Effector CD8-positive, alpha-beta T cell (primary cell): ENCODE measurements around the gene ATP1A3.
"Not testable (repeated sequence)": the region's sequence is repeated elsewhere in the genome, so short reads cannot be mapped to it uniquely, and the experiment has no call there.

Experiments
- DNase-seq: peaks from one replicate; lab custom pipeline; 2025; lab: John Stamatoyannopoulos, UW

Gene ATP1A3

DNA sequence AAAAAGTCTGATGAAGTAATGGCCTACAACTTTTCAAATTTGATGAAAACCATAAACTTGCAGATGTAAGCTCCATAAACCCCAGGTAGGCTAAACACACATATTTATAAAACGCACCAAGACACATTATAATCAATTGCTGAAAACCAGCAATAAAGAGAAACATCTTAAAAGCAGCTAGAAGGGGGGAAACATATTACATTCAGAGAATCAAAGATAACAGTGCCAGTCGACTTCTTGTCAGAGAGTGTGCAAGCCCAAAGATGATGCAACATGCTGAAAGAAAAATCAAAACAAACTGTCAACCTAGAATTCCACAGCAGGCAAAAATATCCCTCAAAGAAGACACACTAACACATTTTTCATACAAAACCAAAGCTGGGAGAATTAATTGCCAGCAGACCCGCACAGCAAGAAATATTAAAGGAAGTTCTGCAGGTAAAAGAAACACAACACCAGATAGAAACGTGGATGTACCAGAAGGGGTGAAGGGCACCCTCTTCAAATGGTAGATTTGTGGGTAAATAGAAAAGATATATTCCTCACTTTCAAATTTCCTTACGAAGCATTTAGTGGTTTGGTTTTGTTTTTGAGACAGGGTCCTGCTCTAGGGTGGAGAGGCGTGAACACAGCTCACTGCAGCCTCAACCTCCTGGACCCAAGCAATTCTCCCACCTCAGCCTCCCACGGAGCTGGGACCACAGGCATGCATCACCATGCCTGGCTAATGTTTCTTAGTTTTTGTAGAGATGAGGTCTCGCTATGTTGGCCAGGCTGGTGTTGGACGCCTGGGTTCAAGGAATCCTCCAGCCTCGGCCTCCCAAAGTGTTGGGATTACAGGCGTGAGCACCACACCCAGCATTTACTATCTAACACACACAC lies 16.5 kb upstream of the ATP1A3 start:
- DNase-seq: no peak

DNA sequence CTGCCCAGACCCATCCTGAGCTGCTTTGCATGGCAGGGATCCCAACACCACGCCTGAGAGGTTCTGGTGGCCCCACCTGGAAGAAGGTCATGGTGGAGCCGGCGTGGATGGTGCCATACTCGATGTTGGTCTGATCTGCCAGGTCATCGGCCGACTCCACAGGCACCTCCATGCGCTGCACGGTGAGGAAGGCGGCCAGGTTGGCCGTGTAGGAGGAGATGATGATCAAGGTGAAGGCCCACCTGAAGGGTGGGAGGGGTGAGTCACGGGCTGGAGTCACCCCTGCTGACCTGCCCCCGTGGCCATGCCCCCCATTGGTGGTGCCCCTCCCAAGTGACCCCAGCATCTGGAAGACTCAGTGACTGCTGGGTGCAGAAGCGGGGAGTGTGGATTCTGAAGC lies 12.5 kb upstream of the ATP1A3 start:
- DNase-seq: no peak

DNA sequence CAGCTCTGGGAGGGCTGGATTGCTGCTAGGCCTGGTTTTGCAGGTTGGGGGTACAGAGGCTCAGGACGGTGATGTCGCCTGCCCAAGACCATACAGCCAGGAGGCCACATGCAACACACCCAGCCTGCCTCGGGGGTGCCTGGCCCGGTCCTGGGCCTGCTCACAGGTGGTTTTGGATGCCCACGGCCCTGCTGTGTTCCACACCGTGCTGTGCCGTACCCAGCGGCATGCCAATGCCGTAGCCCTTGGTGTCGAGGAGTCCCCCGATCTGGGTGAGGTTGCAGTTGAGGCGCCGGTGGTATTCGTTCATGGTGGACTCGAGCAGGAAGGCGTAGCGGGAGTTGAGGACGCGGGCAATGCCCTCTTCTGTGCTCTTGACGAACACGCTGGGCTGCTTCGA lies 11.5 kb upstream of the ATP1A3 start:
- no peak for DNase-seq

DNA sequence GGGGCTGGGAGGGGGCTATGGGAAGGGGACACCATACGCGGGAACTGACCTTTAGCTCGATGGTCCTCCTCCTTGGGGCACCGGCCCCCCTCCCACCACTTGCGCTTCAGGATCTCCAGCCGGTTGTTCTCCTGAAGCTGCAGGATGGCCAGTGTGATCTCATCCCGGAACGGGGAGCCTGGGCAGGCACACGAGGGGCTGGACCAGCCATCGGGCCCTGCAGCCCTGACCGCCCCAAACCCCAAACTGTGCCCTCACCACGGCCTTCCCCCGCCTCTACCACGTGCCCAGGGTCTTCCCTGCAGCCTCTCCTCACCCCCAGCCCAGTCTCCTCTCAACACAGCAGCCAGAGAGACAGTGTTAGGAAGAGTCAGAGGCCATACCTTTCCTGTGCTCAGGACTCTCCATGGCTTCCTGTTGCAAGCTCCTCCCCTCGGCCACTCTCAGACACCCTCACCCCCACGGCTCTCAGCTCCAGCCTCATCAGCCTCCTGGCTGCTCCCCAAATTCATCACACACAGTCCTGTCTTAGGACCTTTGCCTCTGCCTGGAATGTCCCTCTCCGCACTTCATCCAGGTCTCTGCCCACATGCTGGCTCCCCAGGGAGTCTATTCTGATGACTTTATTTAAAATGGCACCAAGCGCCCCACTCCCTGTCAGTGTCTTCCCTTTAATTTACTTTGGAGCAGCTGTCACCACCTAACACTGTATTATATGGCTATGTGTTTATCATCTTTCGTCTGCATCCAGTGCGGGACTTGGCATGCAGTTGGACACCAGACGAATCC lies 9.7 kb upstream of the ATP1A3 start:
- no peak for DNase-seq

DNA sequence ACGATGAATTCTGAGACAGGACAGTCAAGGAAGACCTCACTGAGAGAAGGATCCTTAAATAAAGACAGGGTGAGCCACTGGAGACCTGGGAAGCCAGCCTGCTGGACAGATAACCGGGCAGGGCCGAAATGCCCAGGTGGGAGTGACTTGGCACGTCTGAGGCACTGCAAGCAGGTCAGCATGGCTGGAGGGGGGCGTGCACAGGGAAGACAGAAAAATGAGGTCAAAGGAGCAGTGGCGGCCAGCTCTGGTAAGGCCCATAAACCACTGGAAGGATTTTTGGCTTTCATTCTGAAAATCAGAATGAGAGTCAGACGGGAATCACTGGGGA lies 5.8 kb upstream of the ATP1A3 start:
- no peak for DNase-seq

DNA sequence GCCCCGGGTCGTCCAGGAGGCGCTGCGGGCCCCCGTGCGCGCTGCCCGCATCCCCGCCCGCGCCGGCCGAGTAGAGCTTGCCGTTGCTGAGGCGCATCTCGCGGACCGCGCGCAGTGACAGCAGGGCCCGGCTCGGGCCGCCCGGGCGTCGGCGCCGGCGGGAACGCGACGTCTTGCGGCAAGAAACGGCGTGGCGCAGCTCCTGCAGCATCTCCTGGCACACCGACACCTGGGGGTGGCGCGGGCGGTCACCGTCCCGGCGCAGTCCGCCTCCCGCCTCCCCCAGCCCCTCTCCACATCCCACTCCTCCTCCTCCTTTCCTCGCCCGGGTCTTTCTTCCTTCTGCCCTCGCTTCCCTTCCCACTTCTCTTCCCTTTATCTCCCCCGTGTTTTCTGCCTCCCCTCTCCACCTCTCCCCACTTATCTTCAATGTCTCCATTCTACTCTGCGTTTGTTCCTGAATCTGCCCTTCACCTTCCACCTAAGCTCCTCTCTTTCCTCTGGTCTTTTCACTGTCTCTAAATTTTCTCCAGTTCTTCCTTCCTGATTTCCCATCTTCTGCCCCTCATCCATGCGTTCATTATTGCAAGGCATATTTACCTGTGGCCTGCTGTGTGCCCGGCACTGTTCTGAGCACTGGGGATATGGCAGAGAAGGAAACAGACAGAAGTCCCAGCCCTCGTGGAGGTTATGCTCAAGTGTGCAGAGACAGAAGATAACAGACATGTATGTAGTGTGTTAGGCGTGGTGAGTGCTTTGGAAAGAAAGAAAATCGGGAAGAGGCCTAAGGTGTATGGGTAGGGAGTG lies 5.2 kb upstream of the ATP1A3 start:
- no peak for DNase-seq

DNA sequence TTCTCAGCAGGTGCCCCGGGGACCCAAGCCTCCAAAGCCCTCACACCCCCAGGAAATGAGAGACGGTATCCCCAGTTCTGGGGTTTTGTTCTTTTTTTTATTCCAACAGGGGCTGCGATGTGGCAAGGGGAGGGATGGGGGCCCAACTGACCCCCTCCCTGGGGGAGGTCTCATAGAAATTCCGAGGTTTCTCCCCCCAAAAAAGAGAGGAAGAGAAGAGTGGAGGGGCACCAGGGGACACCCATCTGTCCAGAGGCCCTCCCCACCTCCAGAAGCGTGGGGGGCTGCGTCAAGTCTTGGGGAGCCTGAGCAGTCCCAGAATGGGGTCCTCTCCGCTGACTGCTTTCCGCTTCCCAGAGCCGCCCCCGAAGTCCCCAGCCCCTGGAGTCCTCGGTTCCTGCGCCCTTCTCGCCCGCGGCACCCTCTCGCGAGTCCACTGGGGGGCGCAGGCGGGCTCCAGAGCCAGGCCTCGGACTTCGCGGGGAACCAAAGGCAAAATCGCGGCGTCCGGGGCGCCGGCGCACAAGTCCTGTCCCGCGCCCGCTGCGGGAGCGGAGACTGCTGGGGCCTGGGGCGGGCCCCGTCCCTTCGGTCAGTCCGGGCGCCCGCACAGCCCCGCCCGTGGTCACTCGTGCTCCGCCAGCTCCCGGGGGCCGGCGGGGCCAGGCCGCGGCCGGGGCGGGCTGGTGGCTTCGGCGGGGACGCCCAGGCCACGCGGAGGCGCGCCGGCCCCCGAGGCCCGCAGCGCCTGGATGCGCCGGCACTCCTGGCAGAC lies 4.4 kb upstream of the ATP1A3 start:
- DNase-seq: no peak

DNA sequence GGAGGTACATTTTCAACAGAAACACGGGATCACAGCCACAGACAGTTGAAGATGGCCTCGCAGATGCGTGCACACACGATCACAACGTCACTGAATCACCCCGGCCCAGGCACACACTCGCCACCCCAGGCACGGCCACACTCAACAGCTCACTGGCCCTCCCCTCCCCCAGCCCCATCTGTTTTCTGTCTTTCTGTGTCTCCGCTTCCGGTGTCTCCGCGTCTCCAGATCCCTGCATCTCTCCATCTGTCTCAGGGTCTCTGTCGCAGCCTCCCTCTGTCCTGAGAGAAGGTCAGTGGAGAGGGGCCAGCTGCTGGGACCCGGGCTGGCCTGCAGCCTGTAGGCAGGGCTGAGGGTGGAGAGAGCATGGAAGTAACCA lies 3.8 kb upstream of the ATP1A3 start:
- DNase-seq: no peak

DNA sequence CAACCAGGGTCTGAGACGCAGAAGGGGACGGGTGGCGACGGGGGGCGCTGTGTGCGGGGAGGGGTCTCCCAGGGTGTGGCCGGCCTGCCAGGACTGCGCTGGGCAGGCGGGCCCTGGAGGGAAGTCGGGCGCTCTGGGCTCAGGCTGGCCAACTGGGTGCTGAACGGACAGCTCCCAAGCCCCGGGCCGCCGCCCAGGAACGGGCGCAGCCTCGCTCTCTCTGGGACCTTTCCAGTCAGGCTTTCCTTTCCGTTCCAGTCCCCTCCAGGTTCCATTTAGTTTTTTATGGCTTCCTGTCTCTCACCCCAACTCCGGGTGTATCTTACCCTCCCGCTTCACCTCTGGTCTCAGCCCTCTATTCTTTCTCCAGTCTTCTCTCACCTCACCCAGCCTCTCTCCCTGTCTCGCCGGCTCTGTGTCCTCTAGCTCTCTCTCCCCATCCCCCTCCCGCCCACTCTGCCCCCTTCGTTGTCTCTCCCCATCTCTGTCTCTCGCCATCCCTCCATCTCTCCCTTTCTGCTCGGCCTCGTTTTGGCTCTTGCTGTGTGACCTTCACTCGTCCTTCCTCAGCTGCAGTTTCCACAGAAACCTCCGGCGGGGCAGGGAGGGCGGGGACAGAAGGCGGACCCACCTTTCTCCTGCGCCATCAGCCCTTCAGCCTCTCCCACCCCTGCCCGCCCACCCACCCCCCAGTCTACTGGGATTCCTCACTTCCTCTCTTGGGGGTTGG lies 3.3 kb upstream of the ATP1A3 start:
- no peak for DNase-seq

DNA sequence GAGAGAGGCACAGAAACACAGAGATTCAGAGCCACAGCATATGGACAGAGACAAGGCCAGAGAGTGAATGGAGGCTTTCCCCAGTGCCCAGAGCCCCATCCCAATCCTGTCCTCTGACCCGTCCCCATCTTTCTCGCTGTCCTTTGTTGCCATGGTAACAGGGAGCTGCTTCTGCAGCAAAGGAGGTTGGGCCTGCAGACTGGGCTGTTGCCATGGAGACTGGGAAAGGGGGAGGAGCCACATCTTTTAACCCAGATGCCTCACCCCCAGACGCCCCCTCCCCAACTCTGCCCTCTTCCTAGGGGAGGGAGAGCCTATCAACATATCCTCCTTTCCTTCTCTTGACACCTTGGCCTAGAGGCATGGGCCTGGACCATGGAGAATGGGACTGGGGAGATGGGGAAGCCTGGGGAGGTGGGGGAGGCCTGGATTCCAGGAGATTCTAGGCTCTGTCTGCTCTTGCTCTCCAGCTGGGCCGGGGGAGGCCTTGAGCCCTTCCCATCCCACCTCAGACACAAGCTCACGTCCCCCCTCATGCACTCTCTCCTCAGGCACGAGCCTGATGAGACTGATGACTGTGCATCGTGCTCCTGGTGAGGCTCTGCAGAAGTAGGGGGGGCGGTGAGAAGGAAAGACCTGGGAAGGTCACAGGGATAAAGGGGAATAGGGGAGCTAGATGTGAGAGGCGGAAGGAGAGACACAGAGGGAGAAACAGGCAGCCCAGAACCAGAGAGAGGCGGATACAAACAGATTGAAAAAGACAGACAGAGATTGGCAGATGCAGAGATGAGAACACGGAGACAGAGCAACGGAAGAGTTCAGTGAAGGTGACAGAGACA lies 2.1 kb upstream of the ATP1A3 start:
- DNase-seq: no peak

DNA sequence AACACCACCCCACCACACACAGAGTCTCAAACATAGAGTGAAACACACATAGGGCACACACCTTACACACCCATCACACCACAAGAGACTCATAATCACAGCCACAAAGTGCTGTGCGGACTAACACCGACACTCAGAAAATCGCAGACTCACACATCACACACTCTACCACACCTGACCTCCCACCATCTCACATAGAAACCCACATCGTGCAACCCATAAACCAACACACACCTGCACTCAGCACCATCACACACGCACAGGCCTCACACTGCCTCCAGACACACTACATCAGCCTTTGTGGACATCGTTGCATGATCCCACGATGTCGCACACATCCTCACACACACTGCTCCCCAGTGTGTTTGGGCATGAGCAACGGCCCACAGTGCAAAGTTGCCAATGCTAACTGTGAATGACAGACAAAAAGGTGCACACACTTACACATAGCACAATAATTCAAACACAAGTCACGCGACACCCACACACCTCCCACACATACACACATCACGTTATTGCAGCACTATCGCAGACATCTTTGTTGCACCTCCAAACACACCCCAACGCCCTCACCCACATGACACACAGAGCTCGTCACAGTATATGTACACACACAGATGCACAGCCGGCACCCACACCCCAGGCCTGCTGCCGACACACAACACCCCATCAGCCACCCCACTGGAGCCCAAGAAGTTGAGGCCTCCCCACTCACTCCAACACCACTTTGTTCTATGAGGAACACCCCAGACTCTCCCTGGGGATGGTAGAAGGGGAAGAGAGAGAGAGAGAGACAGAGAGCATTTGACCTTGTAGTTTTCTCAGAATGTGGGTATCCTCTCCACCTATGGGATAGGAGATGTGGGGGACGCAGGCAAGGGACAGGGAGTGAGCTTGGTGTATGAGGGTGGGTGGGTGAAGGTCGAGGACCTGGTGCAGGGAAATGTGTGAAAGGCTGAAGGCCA lies 1.2 kb upstream of the ATP1A3 start:
- DNase-seq: no peak

DNA sequence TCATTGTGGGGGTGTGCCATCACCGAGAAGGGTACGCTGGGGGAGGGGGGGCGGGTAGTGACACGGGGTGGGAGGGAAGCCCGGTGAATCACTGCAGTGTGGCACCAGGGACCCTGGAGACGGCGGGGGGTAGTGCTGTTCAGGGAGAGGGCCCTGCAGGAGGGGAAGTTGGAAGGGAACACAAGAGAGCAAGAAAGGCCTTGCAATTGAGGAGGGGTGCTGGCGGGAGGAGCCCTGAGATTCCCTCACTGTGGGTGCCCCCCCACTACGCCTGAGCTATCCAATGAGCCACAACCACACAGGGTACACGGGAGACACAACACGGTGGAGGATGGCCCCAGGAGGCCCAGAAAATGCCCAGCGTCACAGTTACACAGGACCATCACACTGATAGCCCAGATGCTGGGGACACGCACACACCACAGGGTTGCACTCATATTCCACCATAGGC lies 516 bp upstream of the ATP1A3 start:
- peak; percentile 46 for DNase-seq

DNA sequence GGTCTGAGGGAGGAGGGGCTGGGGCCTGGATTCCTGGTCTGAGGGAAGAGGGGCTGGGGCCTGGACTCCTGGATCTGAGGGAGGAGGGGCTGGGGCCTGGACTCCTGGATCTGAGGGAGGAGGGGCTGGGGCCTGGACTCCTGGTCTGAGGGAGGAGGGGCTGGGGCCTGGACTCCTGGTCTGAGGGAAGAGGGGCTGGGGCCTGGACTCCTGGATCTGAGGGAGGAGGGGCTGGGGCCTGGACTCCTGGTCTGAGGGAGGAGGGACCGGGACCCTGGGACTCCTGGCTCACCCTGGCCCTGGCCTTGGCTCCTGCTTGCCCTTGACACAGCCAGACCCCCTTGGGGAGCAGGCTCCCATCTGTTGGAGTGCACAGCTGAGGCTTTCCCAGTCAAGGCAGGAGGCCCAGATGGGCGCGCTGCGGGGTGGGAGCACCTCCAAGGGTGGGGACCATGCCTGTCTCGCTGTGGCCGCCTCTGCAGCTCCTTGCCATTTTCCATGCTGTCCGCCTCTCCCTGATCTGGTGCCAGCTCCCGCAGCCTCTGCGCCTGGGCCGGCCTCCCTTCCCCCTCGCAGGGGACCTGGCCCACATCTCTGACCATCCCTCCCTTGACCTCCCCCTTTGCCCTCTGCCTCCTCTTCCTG lies 2.0 kb downstream of the ATP1A3 start:
- DNase-seq: not testable (repeated sequence)

DNA sequence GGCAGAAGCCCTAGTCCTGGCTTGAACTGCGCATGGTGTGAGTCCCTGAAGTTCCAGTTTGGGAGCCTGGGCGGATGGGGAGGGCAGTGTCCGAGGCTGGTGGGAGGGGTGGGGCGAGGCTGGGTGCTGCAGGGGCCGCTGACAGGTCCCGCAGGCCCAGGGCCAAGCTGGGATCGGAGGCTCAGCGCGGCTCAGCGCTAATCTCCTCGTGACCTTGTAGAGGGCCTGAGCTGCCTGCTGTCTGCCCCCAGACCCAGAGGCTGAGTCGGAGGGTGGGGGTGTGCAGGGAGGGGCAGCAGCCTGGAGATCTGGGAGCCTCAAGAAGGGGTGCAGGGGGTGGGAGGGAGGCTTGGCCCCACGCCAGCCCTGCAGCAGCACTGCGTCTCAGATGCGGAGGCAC lies 3.0 kb downstream of the ATP1A3 start:
- DNase-seq: no peak

DNA sequence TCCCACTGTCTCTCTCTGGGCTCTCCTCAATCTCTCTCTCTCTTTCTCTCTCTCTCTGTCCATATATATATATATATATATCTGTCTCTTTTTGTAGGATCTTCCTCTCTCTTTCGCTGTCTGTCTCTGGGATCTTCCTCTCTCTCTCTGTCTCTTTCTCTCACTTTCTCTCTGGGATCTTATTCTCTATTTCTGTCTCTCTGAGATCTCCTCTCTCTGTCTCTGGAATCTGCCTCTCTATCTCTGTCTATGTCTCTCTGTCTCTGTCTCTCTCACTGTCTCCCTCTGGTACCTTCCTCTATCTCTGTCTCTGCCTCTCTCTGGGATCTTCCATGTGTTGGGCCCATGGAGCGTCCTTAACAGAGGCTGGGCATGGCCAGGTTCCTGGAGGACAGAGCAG lies 3.4 kb downstream of the ATP1A3 start:
- no peak for DNase-seq

DNA sequence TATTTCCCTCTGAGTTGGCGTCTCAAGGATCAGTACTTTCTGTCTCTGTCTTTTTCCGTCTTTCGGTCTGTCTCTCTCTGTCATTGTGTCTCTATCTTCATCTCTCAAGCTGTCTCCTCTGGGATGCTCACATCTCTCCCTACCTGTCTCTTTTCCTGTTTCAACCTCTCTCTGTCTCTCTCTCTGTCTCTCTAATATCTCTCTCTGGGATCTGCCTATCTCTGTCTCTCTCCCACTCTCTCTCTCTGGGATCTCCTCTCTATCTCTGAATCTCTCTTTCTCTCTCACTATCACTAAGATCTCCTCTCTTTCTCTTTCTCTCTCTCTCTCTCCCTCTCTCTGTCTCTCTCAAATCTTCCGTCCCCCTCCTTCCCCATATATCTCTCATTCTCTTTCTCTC lies 4.0 kb downstream of the ATP1A3 start:
- DNase-seq: no peak

DNA sequence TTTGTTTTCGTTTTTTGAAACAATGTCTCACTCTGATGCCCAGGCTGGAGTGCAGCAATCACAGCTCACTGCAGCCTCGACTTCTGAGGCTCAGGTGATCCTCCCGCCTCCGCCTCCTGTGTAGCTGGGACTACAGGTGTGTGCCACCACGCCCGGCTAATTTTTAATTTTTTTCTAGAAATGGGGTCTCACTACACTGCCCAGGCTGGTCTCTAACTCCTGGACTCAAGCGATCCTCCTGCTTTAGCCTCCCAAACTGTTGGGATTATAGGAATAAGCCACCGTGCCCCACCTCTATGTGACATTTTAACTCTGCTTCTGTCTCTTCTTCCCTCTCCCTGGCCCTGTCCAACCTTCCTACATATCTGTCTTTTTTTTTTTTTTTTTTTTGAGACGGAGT lies 5.1 kb downstream of the ATP1A3 start:
- no peak for DNase-seq

DNA sequence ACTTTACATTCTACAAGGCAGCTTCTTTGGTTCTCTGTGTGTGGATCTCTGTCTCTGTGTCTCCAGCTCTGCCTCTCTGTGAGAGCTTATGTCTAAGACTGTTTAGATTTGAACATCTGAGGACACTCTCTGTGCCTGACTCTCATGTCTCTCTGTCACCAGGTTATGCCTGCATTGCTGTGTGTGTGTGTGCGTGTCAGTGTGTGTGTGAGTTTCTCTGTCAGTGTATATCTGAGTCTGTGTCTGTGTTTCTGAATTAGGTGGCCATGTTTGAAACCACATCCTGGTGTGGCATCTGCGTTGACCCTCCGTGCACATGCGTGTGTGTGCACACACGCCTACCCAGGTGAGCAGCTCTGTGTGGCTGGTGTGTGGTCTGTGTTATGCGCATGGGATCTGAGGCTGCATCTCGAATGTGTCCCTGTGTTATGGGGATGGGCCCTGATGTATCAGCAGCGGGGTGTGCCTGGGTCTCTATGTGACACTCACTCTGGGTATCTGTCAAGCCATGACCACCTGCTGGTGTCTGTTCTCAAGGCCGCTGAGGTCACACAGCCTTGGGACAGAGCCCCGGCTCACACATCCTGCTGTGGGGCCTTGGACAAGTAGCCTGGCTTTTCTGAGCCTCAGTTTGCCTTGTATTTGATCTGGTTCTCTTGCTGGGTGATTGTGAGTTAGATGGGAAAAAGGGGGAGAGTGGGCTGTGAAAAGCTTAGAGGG lies 6.7 kb downstream of the ATP1A3 start:
- DNase-seq: no peak
